Kidney epithelial cell (primary cell): ENCODE results near the gene TSPAN10. TPM values are rescaled to one million over a fixed set of nuclear protein-coding genes. Genes with fewer than 3 reads are reported as not detected.

Experiments
- DNase-seq: peaks from one replicate; pipeline ENCODE4 v3.0.0-alpha.2; 2010; ENCODE audit warnings: low read depth
- H3K27me3 ChIP-seq: 2 replicates; pipeline ENCODE4 v1.6.0; 2011; ENCODE audit warnings: low read length; ENCODE audit not compliant: control insufficient read depth, insufficient read depth
- H3K36me3 ChIP-seq: 2 replicates; pipeline ENCODE4 v1.5.1; 2011; ENCODE audit warnings: low read length; ENCODE audit not compliant: control insufficient read depth, insufficient read depth
- H3K4me3 ChIP-seq: 2 replicates; pipeline ENCODE4 v1.5.1; 2011; ENCODE audit warnings: low read depth, mild to moderate bottlenecking, control low read depth, low read length
- total RNA-seq: library from RNA; depleted of rRNA; stranded (reverse); fragments of >200 nt; gene quantifications from 2 replicates; pipeline ENCODE4 v1.2.3, GENCODE V29; 2015
- TF ChIP-seq, protein P1 (sequence below): IDR thresholded peaks from 2 replicates; pipeline ENCODE4 v1.5.1; 2011; ENCODE audit warnings: mild to moderate bottlenecking, moderate library complexity, low read length, control low read depth, inconsistent platforms; ENCODE audit not compliant: insufficient read depth, poor library complexity, severe bottlenecking

Gene TSPAN10
- total RNA-seq, 1 donor from 2014 or later = 0.17 TPM

DNA sequence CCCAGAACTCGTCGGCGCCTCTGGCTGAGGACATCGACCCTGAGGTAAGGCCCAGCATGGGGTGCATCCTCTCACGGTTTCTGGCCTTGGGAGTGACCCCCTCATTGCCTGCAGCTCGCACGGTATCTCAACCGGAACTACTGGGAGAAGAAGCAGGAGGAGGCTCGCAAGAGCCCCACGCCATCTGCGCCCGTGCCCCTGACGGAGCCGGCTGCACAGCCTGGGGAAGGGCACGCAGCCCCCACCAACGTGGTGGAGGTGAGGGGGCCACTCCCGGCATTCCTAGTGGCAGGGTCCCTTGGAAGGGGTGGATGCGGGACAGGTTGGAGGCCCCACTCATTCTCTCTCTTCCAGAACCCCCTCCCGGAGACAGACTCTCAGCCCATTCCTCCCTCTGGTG, 57.8 kb downstream of the TSPAN10 start:
- DNase-seq = no peak
- TF ChIP-seq, protein P1, sequence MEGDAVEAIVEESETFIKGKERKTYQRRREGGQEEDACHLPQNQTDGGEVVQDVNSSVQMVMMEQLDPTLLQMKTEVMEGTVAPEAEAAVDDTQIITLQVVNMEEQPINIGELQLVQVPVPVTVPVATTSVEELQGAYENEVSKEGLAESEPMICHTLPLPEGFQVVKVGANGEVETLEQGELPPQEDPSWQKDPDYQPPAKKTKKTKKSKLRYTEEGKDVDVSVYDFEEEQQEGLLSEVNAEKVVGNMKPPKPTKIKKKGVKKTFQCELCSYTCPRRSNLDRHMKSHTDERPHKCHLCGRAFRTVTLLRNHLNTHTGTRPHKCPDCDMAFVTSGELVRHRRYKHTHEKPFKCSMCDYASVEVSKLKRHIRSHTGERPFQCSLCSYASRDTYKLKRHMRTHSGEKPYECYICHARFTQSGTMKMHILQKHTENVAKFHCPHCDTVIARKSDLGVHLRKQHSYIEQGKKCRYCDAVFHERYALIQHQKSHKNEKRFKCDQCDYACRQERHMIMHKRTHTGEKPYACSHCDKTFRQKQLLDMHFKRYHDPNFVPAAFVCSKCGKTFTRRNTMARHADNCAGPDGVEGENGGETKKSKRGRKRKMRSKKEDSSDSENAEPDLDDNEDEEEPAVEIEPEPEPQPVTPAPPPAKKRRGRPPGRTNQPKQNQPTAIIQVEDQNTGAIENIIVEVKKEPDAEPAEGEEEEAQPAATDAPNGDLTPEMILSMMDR = no peak
- Histone ChIP-seq H3K36me3 (peaks cover 8% of the 10 kb centered on the region), H3K27me3 (no peaks in the 10 kb centered on the region), H3K4me3 (no peak overlapping the region)

DNA sequence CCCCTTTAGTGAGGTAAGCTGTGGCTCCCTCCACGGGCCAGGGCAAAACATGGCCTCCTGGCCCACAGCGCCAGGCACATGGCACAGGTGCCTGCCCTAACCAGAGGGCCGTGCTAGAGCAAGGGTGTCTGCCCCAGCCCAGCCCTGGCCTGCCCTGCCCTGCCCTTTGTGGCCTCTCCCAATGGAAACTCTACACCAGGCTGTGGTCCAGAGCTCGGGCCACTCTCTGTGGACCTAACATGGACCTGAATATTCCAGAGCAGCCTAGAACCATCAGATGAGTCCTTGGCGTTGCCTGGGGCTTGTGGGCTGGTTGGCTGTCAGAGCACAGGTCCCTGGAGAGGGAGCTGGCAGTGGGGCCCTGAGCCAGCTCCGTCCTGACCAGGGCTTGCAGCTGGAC, 58.2 kb downstream of the TSPAN10 start:
- TF ChIP-seq, protein P1 = no peak
- no peak overlapping the region for H3K4me3 ChIP-seq
- H3K36me3 ChIP-seq = peaks cover 8% of the 10 kb centered on the region
- no peak for DNase-seq
- H3K27me3 ChIP-seq = no peaks in the 10 kb centered on the region

DNA sequence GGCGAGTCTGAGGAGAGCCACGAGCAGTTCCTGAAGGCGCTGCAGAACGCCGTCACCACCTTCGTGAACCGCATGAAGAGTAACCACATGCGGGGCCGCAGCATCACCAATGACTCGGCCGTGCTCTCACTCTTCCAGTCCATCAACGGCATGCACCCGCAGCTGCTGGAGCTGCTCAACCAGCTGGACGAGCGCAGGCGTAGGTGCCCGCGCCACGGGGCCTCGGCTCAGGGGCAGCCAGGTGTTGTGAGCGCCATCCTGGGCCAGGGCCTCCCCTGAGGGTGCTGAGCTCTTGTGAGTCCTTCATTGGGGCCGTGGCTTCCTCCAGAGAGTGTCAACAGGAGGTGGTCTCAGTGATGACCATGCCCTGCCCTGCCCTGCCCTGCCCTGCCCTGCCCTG, 58.8 kb downstream of the TSPAN10 start:
- H3K4me3 ChIP-seq = no peak overlapping the region
- no peaks in the 10 kb centered on the region for H3K27me3 ChIP-seq
- no peak for DNase-seq
- TF ChIP-seq, protein P1 = no peak
- peaks cover 8% of the 10 kb centered on the region for H3K36me3 ChIP-seq

DNA sequence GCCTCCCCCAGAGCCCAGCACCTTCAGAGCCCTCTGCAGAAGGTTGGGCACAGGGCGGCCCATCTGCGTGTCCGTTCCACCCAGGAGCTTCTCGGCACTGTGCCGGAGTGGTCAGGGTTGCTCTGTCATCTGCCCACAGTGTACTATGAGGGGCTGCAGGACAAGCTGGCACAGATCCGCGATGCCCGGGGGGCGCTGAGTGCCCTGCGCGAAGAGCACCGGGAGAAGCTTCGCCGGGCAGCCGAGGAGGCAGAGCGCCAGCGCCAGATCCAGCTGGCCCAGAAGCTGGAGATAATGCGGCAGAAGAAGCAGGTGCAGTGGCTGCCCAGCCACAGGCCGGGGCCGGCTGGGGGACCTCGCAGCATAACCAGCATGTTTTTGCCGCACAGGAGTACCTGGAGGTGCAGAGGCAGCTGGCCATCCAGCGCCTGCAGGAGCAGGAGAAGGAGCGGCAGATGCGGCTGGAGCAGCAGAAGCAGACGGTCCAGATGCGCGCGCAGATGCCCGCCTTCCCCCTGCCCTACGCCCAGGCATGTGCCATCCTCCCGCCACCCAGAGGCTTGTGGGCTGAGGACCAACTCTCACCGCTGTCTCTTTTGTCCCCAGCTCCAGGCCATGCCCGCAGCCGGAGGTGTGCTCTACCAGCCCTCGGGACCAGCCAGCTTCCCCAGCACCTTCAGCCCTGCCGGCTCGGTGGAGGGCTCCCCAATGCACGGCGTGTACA, 59.4 kb downstream of the TSPAN10 start:
- Histone ChIP-seq H3K36me3 (peaks cover 9% of the 10 kb centered on the region), H3K4me3 (no peak overlapping the region), H3K27me3 (no peaks in the 10 kb centered on the region)
- no peak for DNase-seq
- TF ChIP-seq, protein P1 = no peak

DNA sequence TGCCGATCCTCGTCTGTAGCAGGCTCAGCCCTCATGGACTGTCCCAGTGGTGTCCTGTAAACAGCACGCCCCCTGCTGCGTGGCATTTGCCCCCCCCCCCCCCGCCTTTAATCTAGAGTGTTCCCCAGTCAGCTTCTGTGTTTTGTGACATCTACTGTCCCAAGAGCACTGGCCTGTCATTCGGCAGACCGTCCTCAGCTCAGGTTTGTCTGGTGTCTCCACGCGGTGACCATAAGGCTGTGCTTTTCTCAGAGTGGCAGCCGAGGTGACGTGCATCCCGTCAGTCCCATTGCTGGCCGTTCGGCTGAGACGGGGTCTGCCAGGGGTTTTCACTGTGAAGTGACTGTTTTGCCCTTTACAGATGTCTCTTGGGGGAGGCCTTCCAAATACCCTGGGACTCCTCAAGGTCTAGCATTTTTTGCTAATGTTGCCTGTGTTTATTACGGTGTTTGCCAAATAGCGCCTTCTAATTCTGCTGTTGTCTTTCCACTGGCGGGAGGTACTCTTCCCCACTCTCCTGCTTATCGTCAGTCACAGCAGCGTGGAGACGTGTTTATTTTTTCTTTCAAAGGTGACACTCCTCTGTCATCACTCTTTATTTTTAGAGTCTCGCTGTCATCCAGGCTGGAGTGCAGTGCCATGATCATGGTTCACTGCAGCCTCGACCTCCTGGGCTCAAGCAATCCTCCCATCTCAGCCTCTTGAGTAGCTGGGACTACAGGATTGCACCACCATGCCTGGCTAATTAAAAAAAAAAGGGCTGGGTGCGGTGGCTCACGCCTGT, 60.5 kb downstream of the TSPAN10 start:
- H3K4me3 ChIP-seq = no peak overlapping the region
- H3K36me3 ChIP-seq = peaks cover 11% of the 10 kb centered on the region
- no peak for DNase-seq
- TF ChIP-seq, protein P1 = no peak
- no peaks in the 10 kb centered on the region for H3K27me3 ChIP-seq

Other genes starting within 250 kb of the TSPAN10 start
- gene BAHCC1, start 241.7 kb upstream of the TSPAN10 start, total RNA-seq = 6.6 and 15.1 TPM in 2 replicates
- 8,883 and 9,424 TPM in 2 replicates for gene ACTG1, start 124.4 kb upstream of the TSPAN10 start, total RNA-seq
- 0.29 and 0.41 TPM in 2 replicates for gene FSCN2, start 108.8 kb upstream of the TSPAN10 start, total RNA-seq
- 41.4 and 49.1 TPM in 2 replicates for gene FAAP100, start 84.8 kb upstream of the TSPAN10 start, total RNA-seq
- 61.4 and 73.3 TPM in 2 replicates for gene NPLOC4, start 84 bp upstream of the TSPAN10 start, total RNA-seq
- gene PDE6G, start 19.3 kb downstream of the TSPAN10 start, total RNA-seq = 2.2 and 5.3 TPM in 2 replicates
- gene OXLD1, start 29.4 kb downstream of the TSPAN10 start, total RNA-seq = 31.3 and 41.7 TPM in 2 replicates
- gene CCDC137, start 29.5 kb downstream of the TSPAN10 start, total RNA-seq = 22.0 and 25.6 TPM in 2 replicates
- gene ARL16, start 46.6 kb downstream of the TSPAN10 start, total RNA-seq = 58.9 and 67.1 TPM in 2 replicates
- gene HGS, start 46.8 kb downstream of the TSPAN10 start, total RNA-seq = 215 and 239 TPM in 2 replicates
- gene MRPL12, start 66.2 kb downstream of the TSPAN10 start, total RNA-seq = 66.1 and 70.5 TPM in 2 replicates
- 23.7 and 27.8 TPM in 2 replicates for gene SLC25A10, start 75.1 kb downstream of the TSPAN10 start, total RNA-seq
- gene GCGR, start 167.0 kb downstream of the TSPAN10 start, total RNA-seq = not detected in 2 replicates
- gene MCRIP1, start 196.1 kb downstream of the TSPAN10 start, total RNA-seq = 131 and 137 TPM in 2 replicates
- gene PPP1R27, start 197.9 kb downstream of the TSPAN10 start, total RNA-seq = 0.38 TPM in 1 of 2 replicates, not detected in the other
- 870 and 1,165 TPM in 2 replicates for gene P4HB, start 223.3 kb downstream of the TSPAN10 start, total RNA-seq
- 243 and 355 TPM in 2 replicates for gene ARHGDIA, start 234.1 kb downstream of the TSPAN10 start, total RNA-seq